Trophoblast cell (in vitro differentiated cells and primary cell): ENCODE measurements around the gene ADGRB3.
"Not testable (repeated sequence)": the region's sequence is repeated elsewhere in the genome, so short reads cannot be mapped to it uniquely, and the experiment has no call there.

Experiments used
- DNase-seq, 2 donors: peaks; one replicate each; pipeline ENCODE4 v3.0.0-alpha.2; 2016
- H2AFZ ChIP-seq: 2 replicates; pipeline ENCODE4 v1.6.1; 2013; ENCODE audit warnings: low read length, moderate library complexity, mild to moderate bottlenecking; ENCODE audit not compliant: insufficient read depth, poor library complexity
- H2AK5ac ChIP-seq: 2 replicates; pipeline ENCODE4 v1.6.1; 2013; ENCODE audit warnings: mild to moderate bottlenecking, low read length
- H2BK120ac ChIP-seq: 2 replicates; pipeline ENCODE4 v1.6.1; 2013; ENCODE audit warnings: low read length, mild to moderate bottlenecking, moderate library complexity; ENCODE audit not compliant: insufficient read depth, poor library complexity
- H2BK12ac ChIP-seq: 2 replicates; pipeline ENCODE4 v1.6.1; 2013; ENCODE audit warnings: mild to moderate bottlenecking, low read length, moderate library complexity
- H2BK5ac ChIP-seq: 2 replicates; pipeline ENCODE4 v1.6.1; 2013; ENCODE audit warnings: low read length, low read depth, moderate library complexity, mild to moderate bottlenecking; ENCODE audit not compliant: poor library complexity
- H3K14ac ChIP-seq: 2 replicates; pipeline ENCODE4 v1.6.1; 2013; ENCODE audit warnings: mild to moderate bottlenecking, low read length
- H3K18ac ChIP-seq: 2 replicates; pipeline ENCODE4 v1.6.1; 2013; ENCODE audit warnings: mild to moderate bottlenecking, low read length
- H3K23ac ChIP-seq: 2 replicates; pipeline ENCODE4 v1.6.1; 2013; ENCODE audit warnings: low read length
- H3K27ac ChIP-seq: 2 replicates; pipeline ENCODE4 v1.5.1; 2013; ENCODE audit warnings: low read depth, mild to moderate bottlenecking, inconsistent platforms, low read length, moderate library complexity
- H3K27me3 ChIP-seq: 2 replicates; pipeline ENCODE4 v1.6.1; 2013; ENCODE audit warnings: inconsistent platforms, mild to moderate bottlenecking, low read length, moderate library complexity; ENCODE audit not compliant: insufficient read depth
- H3K36me3 ChIP-seq, 2 experiments: 1 replicate in 1 of 2; 2 replicates in 1 of 2; pipeline ENCODE4 v1.6.1; 2013; ENCODE audit warnings: low read length in 2 of 2, mild to moderate bottlenecking in 2 of 2, moderate library complexity in 1 of 2; ENCODE audit not compliant: insufficient read depth in 2 of 2, control insufficient read depth in 1 of 2
- H3K4ac ChIP-seq: 2 replicates; pipeline ENCODE4 v1.6.1; 2013; ENCODE audit warnings: low read depth, mild to moderate bottlenecking, low read length, moderate library complexity
- H3K4me1 ChIP-seq, 2 experiments: 1 replicate in 1 of 2; 2 replicates in 1 of 2; pipeline ENCODE4 v1.6.1; 2013; ENCODE audit warnings: low read length in 2 of 2, mild to moderate bottlenecking in 2 of 2, moderate library complexity in 1 of 2; ENCODE audit not compliant: insufficient read depth in 2 of 2, control insufficient read depth in 1 of 2
- H3K4me2 ChIP-seq: 2 replicates; pipeline ENCODE4 v1.6.1; 2013; ENCODE audit warnings: inconsistent platforms, mild to moderate bottlenecking, low read length, moderate library complexity
- H3K4me3 ChIP-seq: 2 replicates; pipeline ENCODE4 v1.5.1; 2013; ENCODE audit warnings: mild to moderate bottlenecking, low read depth, low read length, inconsistent platforms
- H3K79me1 ChIP-seq: one replicate; pipeline ENCODE4 v1.6.1; 2013; ENCODE audit warnings: low read length
- H3K79me2 ChIP-seq: 2 replicates; pipeline ENCODE4 v1.6.1; 2013; ENCODE audit warnings: low read length, mild to moderate bottlenecking; ENCODE audit not compliant: control insufficient read depth, insufficient read depth, poor library complexity
- H3K9ac ChIP-seq: 2 replicates; pipeline ENCODE4 v1.6.1; 2013; ENCODE audit warnings: mild to moderate bottlenecking, low read length
- H3K9me3 ChIP-seq: 2 replicates; pipeline ENCODE4 v1.6.1; 2013; ENCODE audit warnings: low read depth, mild to moderate bottlenecking, control low read depth, inconsistent platforms, low read length; ENCODE audit not compliant: insufficient read depth
- H4K12ac ChIP-seq: 2 replicates; pipeline ENCODE4 v1.6.1; 2013; ENCODE audit warnings: low read depth, mild to moderate bottlenecking, low read length, moderate library complexity
- H4K8ac ChIP-seq: 2 replicates; pipeline ENCODE4 v1.6.1; 2013; ENCODE audit warnings: low read depth, mild to moderate bottlenecking, low read length, moderate library complexity
- H4K91ac ChIP-seq: one replicate; pipeline ENCODE4 v1.6.1; 2013; ENCODE audit warnings: low read depth, mild to moderate bottlenecking, low read length, moderate library complexity
- WGBS: extraction: QIAGEN DNeasy Blood & Tissue Kit; methylation state at CpG from one replicate; pipeline ENCODE4 v1.1.7; 2013; ENCODE audit warnings: missing lambda C conversion rate; ENCODE audit not compliant: insufficient read length, insufficient coverage; ENCODE audit errors: extremely low coverage; 5-methylcytosine and 5-hydroxymethylcytosine counted together

ADGRB3 gene

DNA sequence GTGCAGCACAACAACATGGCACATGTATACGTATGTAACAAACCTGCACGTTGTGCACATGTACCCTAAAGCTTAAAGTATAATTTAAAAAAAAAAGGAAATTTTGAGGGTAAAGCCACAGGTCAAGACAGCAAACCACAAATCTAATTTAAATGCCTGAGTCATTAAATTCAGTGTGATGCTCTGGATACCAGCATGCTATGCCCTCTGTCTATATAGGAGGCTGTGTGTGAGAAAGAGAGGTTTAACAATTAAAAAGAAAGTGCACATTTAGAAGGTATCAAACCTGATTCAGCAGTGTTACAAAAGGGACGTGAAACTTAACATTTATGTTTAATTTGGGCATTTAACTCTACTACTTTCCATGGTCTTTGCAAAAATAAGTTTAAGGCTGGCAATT lies 276.3 kb downstream of the ADGRB3 start:
- Histone ChIP-seq H2BK5ac (no peak overlapping the region), H3K4ac (no peak overlapping the region), H3K79me2 (no peaks in the 10 kb centered on the region), H2AK5ac (no peak overlapping the region), H4K8ac (no peak overlapping the region), H2BK120ac (no peak overlapping the region), H2AFZ (no peak overlapping the region), H3K23ac (no peak overlapping the region), H3K14ac (no peak overlapping the region), H3K9me3 (no peaks in the 10 kb centered on the region), H4K12ac (no peak overlapping the region), H2BK12ac (no peak overlapping the region), H3K79me1 (no peaks in the 10 kb centered on the region), H3K36me3 (no peaks in the 10 kb centered on the region), H3K4me1 (no peaks in the 10 kb centered on the region), H4K91ac (no peak overlapping the region), H3K4me2 (no peak overlapping the region), H3K9ac (no peak overlapping the region), H3K18ac (no peak overlapping the region), H3K27ac (no peak overlapping the region), H3K4me3 (no peak overlapping the region), H3K27me3 (no peaks in the 10 kb centered on the region)
- no peak for DNase-seq
- WGBS: no CpG with 5 or more reads among the region's 3 CpGs

DNA sequence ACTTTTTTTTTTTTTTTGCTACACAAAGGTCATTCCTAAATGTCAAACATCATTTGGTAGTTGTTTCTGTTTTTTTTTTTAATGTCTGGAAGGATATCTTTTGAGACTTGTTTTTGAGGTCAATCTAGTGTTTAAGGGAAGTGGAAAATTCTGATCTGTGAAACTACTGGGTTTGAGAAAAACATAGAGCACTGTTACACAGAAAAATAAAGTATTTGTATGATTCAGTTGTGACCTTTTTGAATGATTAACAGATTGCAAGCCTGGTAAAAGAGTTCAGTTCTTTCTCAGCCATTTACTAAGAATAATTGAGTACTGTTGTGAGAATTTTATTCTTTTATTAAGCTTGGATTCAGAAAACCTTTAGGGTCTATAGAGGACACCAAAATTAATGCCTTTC lies 276.7 kb downstream of the ADGRB3 start:
- Histone ChIP-seq H3K4me2 (no peak overlapping the region), H3K27me3 (no peaks in the 10 kb centered on the region), H3K27ac (no peak overlapping the region), H3K4me3 (no peak overlapping the region), H3K4ac (no peak overlapping the region), H4K12ac (no peak overlapping the region), H4K8ac (no peak overlapping the region), H2BK5ac (no peak overlapping the region), H4K91ac (no peak overlapping the region), H2AK5ac (no peak overlapping the region), H3K36me3 (no peaks in the 10 kb centered on the region), H2BK120ac (no peak overlapping the region), H3K9ac (no peak overlapping the region), H2BK12ac (no peak overlapping the region), H3K79me2 (no peaks in the 10 kb centered on the region), H3K79me1 (no peaks in the 10 kb centered on the region), H3K23ac (no peak overlapping the region), H2AFZ (no peak overlapping the region), H3K4me1 (no peaks in the 10 kb centered on the region), H3K9me3 (no peaks in the 10 kb centered on the region), H3K14ac (no peak overlapping the region), H3K18ac (no peak overlapping the region)
- DNase-seq: no peak

DNA sequence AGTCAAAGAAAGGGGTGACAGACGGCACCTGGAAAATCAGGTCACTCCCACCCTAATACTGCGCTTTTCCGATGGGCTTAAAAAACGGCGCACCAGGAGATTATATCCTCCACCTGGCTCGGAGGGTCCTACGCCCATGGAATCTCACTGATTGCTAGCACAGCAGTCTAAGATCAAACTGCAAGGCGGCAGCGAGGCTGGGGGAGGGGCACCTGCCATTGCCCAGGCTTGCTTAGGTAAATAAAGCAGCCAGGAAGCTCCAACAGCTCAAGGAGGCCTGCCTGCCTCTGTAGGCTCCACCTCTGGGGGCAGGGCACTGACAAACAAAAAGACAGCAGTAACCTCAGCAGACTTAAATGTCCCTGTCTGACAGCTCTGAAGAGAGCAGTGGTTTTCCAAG lies 277.7 kb downstream of the ADGRB3 start:
- H3K9me3 ChIP-seq, H4K91ac ChIP-seq, H3K4me3 ChIP-seq, H3K9ac ChIP-seq, H3K4me2 ChIP-seq, H2AK5ac ChIP-seq, H2BK12ac ChIP-seq, H3K14ac ChIP-seq, H4K8ac ChIP-seq, H2AFZ ChIP-seq, H3K23ac ChIP-seq, DNase-seq, H4K12ac ChIP-seq, H3K27ac ChIP-seq, H2BK120ac ChIP-seq, H3K36me3 ChIP-seq, H3K18ac ChIP-seq, H3K79me1 ChIP-seq, H3K4ac ChIP-seq, H3K4me1 ChIP-seq, H2BK5ac ChIP-seq, H3K79me2 ChIP-seq, H3K27me3 ChIP-seq: not testable (repeated sequence)
- WGBS: no CpG with 5 or more reads among the region's 9 CpGs

DNA sequence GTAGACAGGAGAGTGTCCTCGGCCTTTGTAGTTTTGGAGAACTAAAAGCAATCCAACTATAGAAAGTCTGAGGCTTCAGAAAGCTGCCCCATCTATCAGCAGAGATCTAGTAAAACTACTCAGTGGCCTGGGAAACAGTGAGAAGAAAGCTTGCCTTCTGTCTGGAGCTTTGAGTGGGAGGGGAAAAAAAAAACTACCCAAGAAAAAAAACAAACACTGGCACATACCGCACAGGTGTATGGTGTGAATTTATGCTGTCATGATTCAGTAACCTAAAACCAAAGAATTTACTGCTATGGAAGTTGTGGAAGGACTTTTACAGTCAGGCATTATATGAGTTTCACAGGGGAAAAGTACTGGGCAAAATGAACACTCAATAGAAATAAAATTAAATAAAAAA lies 280.5 kb downstream of the ADGRB3 start:
- Histone ChIP-seq H4K8ac (no peak overlapping the region), H3K4me2 (no peak overlapping the region), H3K79me2 (no peaks in the 10 kb centered on the region), H2BK5ac (no peak overlapping the region), H3K27me3 (no peaks in the 10 kb centered on the region), H2AFZ (no peak overlapping the region), H3K9ac (no peak overlapping the region), H3K9me3 (no peaks in the 10 kb centered on the region), H3K18ac (no peak overlapping the region), H3K4me3 (no peak overlapping the region), H3K23ac (no peak overlapping the region), H3K14ac (no peak overlapping the region), H4K12ac (no peak overlapping the region), H2BK120ac (no peak overlapping the region), H2AK5ac (no peak overlapping the region), H2BK12ac (no peak overlapping the region), H4K91ac (no peak overlapping the region), H3K36me3 (no peaks in the 10 kb centered on the region), H3K4ac (no peak overlapping the region), H3K4me1 (no peaks in the 10 kb centered on the region), H3K27ac (no peak overlapping the region), H3K79me1 (no peaks in the 10 kb centered on the region)
- DNase-seq: no peak
- no CpG with 5 or more reads among the region's 2 CpGs for WGBS

DNA sequence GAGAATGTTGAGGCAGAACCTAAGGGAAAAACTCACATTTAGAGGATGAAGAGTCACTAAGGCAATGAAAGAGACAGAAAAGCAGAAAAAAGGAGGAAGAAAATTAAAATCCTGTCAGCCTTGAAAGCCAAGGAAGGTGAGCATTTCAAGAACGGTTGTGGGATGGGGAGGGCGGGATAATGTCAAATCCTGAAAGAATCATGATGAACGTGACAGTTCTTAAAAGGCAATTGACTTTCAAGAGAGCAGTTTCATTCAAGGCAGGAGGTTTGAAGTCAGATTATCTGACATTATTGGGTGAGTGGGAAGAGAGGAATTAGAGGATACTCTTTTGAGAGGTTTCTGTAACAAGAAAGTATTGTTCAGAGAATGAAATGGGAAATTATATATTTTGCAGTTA lies 284.5 kb downstream of the ADGRB3 start:
- Histone ChIP-seq H2BK12ac (no peak overlapping the region), H2BK120ac (no peak overlapping the region), H3K36me3 (no peaks in the 10 kb centered on the region), H2BK5ac (no peak overlapping the region), H3K9ac (no peak overlapping the region), H3K27ac (no peak overlapping the region), H3K18ac (no peak overlapping the region), H3K23ac (no peak overlapping the region), H3K79me2 (no peaks in the 10 kb centered on the region), H3K9me3 (no peaks in the 10 kb centered on the region), H4K91ac (no peak overlapping the region), H4K12ac (no peak overlapping the region), H3K4me2 (no peak overlapping the region), H2AFZ (no peak overlapping the region), H3K4me1 (no peaks in the 10 kb centered on the region), H2AK5ac (no peak overlapping the region), H4K8ac (no peak overlapping the region), H3K27me3 (no peaks in the 10 kb centered on the region), H3K79me1 (no peaks in the 10 kb centered on the region), H3K4ac (no peak overlapping the region), H3K14ac (no peak overlapping the region), H3K4me3 (no peak overlapping the region)
- DNase-seq: no peak
- WGBS: no CpG with 5 or more reads among the region's 3 CpGs
